NCI-H1930 (cell line): Measurements from ENCODE around the gene UBR2.
A peak's percentile ranks its signal among the peaks of the same experiment; 100 is the strongest.
"Not testable (repeated sequence)": the region's sequence is repeated elsewhere in the genome, so short reads cannot be mapped to it uniquely, and the experiment has no call there.

Experiments used
- DNase-seq, 2 experiments: peaks; one replicate each; lab custom pipeline; 2025; lab: John Stamatoyannopoulos, UW

The UBR2 gene

DNA sequence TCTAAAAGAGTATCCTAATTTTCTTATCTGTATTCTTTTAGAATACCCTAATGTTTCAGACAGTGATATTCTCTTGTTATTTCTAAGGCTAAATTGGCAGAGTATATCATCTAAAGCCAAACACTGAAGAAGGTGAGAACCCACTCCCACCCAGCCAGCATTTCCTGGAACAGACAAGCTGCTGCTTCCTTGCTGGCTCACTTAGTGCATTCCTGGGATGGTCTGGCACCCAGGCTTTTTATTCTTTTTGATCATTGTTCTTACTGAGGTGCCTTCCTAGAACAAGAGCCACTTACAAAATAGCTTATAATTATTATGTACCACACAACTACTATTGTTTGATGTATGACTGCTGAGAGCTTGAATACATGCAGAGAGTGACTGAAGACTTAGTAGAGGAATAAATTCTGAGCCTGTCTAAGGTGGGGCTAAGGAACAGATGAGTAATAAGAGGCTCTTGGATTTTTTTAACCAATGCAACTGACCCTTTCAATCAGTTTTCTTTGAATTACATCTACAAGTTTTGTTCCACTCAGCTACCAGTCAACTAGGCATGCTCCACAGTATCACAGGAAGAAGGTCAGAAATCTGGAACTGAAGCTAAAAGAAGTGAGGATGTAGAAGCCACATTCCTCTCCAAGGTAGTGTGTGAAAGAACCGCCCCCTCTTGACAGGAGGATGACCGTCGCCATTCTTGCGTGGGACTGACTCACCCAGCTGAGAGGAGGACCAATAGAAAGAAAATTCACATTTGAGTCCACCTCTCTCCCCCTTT is 128.5 kb downstream of the UBR2 start:
- DNase-seq = no peak

DNA sequence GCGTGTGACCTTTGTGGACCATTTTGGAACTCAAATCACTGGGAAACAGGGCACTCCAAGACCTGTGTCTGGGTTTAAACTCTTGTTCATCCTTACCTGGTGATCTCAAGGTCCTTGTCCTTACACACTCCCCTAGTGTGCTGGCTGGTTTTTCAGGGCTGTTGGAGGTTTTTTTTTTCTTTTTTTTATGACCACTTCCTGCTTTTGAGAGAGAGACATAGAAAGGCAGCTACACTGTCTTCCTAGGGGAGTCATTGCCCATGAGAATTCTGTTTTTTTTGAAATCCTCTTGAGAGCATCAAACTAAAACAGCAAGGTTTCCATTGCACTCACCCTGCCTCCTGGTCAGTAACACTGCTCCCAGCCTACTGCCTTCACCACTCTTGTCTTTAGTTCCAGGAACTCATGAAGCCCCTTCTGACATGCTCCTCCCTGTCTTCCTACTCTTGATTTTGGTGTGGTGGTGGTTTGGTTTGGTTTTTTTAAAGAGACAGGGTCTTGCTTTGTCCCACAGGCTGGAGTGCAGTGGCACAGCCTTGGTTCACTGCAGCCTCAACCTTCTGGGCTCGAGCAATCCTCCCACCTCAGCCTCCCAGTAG is 130.0 kb downstream of the UBR2 start:
- DNase-seq = no peak

DNA sequence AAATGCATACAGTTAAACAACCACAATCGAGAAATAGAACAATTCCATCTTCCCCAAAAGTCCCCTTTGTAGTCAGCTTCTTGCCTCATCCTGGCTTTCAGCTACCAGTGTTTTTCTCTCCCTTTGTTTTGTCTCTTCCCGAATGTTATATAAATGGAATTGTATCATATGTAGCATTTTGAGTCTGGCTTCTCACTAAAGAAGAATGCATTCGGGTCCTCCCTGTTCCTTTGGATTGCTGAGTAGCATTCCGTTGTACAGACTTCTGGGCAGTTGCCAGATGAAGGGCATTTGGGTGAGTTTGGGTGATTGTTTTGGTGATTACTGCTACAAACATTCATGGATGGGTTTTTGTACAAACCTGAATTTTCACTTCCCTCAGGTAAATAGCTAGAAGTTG is 130.8 kb downstream of the UBR2 start:
- no peak for DNase-seq

DNA sequence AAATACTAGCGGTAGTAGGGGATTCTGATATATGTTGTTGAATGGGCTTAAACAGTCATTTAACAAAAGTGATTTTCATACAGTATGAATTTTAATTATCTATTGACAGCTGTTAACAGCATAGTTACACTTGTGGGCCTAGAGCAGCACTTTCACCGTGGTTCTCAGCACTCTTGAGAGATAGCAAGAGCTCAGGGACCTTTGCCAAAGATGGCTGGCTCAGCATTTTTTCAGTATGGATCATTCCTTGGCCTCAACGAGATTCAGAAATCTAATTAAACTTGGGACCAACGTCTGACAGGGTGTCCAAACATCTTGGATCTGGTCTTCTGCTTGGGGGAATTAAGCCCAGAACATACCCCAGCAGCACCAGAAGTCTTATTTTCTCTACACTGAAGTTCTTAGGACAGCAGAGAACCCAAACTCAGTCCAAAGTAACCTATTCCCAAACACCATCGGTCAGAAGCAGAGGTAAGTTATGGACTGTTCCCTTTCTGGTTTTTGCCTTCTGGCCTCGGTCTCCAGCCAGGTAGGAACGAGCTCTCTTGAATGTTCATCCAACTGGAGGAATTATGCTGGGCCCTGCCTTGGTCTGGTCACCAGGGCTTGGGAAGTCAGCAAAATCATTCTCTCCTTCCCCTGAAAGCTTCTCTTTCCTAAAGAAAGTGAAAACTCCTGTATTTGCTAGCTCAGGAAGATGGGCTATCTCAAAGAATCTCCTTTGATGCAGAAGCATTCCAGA is 132.9 kb downstream of the UBR2 start:
- no peak for DNase-seq

DNA sequence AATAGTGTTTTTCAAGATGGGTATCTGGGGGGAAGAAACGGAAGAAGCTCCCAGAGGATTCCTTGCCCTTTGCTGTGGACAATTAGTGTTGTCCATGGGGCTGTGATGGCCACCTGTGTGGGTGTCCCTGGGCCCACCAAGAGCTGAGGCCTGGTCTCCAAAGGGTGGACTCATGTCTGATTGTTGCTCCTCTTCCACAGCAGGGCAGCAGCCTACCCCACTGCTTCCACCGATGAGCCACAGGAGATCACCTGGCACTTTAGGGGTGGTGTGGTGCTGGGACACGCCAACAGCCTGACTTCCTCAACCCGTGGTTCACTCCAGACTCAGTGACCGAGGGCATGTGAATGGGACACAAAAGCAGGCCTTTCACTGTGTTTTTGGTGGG is 133.4 kb downstream of the UBR2 start:
- no peak for DNase-seq

DNA sequence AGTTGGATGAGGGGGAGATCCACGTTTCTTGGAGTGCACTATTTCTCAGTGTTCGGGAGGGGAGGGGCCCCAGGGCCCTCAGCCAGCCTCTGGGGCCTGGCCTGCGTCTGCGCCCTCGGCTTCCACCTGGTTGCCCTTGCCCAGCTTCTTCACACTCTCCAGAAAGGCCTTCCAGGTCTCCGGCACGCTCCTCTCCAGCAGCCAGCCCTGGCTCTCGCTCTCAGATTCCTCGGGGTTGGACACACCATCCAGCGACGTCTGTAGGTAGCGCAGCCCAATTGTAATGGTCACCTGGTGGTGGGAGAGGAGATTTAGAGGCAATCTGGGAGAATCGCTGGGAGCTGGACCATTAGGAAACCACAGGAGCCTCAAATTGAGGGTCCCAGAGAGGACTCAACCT is 134.4 kb downstream of the UBR2 start:
- DNase-seq = no peak

DNA sequence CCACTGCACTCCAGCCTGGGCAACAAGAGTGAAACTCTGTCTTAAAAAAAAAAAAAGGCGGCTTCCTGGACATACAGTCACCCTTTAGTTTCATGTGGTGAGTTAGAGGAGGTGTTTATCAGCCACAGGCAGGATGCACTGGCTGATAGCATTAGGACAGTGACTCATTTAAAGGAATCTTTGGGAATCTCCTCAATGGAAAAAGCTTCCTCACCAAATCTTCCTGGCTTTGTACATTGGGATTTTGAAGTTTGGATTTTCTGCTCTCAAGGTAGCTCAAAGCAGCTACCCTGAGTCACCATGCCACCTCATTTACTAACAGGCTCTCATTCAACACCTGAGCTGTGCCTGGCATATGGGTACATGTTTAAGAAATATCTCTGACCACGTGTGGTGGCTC is 138.4 kb downstream of the UBR2 start:
- no peak for DNase-seq

DNA sequence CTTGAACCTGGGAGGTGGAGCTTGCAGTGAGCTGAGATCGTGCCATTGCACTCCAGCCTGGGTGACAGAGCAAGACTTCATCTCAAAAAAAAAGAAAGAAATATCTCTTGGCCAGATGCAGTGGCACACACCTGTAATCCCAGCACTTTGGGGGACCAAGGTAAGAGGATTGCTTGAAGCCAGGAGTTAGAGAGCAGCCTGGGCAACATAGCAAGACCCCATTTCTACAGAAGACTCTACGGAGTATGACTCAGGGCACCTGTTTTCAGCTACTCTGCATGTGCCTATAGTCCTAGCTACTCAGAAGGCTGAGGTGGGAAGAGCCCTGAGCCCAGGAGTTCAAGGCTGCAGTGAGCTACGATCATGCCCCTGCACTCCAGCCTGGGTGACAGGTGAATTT is 139.0 kb downstream of the UBR2 start:
- not testable (repeated sequence) for DNase-seq

DNA sequence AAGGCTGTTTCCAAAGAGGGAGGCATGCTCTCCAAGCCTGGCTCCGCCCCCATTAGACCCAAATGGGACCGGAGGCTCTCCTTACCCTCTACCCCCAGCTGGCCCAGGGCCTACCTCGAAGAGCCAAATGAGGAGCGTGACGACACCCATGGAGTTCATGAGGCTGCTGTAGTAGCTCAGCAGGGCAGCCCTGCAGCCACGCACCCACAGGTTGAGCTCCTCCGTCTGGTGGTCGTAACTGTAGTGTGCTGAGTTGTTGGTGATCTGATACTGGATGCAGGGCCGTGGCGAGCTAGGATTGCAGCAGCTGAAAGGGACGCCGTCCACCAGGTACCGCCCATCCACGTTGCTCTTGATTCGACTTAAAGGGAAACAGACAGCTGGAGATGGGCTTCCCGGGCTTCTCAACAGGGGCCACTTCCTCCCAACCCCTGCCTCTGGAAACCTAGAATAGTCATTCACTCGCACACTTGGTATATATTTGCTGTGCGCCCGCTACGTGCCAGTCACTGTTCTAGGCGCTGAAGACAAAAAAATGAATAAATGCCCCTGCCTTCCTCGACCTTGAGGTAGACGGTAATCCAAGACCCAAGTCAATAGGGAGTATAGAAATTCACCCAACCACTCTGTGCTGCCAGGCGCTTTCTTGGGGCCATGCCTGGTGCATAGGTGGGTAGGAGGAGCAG is 140.6 kb downstream of the UBR2 start:
- DNase-seq = no peak

DNA sequence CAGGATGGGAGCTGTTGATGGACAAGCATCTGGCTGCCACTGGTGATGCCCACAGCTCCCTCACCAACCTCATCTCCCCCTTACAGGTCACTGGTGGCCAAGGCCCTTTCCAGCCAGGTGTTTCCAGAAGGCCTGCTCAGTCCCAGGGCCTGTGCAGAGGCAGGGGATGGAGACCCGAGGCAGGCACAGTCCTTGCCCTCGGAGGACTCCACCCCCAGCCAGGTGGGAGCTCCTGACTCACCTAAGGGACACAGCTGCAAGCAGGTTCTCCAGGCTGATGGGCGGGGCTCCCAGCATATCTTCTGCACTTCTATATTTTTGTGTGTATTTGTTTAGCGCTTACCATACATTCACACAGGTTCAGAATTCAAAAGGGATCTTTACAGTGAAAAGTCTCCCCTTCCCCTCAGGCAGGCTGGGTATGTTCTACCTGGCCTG is 141.1 kb downstream of the UBR2 start:
- no peak for DNase-seq

DNA sequence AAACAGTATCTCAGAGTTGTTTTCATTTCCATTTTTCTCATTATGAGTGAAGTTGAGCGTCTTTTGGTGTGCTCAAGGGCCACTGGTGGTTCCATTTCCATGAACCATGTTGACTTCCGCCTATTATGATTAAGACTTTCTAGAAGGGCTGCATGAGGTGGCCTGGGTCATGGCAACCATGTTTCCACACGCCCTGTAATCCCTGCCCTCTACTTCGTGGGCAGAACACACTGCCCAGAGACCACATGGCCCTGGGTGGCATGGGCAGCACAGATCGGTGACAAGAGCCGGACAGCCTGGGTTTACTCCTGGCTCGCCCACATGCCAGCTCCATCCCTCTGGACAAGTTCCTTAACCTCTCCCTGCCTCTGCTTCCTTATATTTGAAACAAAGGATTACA is 143.8 kb downstream of the UBR2 start:
- no peak for DNase-seq

DNA sequence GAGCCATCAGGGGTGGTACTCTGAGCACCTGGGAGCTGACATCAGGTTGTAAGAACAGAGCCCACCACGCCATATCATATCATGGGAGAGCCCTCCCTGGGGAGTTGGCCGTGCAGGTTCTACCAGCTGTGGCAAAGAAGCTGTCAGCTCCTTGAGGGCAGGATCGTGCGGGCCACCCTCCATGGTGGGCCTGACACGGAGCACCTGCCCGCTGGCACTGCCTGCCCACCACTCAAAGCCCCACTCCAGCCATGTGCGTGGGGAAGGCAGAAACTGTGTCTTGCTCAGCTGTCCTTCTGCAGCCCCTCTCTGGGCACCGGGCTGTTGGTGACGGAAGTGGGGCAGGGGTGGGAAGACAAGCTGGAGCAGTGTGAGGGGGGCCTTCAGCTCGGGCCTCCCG is 144.3 kb downstream of the UBR2 start:
- DNase-seq = no peak

DNA sequence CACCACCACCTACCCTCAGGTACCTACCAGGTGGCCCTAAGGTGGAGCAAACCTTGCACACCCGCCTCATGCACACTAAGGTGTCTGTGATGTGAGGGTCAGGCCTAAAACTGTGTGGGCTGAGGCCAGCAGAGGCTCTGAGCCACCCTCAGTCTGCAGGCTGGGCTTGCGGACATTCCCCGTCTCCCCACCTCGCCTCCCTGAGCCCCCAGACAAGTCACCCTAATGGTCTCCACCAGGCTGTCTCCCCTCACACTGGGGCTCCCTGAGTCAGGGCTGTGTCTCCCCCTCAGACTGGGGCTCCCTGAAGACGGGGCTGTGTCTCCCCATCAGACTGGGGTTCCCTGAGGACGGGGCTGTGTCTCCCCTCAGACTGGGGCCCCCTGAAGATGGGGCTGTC is 146.0 kb downstream of the UBR2 start:
- DNase-seq = no peak

DNA sequence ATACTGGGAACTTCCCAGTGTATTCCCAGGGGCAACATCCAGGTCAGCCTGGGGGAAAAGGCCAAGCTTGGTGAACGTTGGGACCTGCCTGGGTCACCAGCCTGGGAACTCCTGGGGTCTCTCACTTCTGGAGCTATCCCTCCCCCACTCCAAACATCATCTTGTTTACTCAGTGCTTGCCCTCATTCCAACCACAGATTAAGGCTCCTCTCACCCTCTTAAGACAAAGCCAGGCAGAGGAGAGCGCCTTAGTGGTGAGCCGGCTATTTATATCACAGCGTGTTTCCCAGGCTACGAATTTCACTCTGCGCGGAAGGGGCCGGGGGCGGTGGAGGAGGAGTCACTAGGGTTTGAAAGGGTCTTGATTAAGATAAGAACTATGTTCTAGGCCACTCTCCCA is 146.5 kb downstream of the UBR2 start:
- DNase-seq = no peak

DNA sequence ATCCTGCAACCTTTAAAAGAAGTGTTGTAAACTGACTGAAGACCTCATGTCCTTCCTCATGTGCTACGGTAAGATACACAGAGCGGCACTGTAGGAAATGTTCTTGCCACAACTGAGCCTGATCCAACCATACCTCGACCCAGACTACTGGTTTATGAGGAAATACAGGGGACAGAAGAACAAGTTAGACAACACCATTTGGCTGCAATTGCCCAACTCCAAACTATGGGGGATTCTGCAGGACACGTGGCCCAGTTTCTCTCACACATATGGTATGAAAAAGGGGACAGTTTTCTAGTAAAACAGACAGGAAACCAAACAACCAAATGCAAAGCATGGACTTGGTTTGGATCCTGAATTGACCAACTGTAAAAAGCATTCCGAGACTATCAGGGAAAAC is 148.1 kb downstream of the UBR2 start:
- DNase-seq = no peak

DNA sequence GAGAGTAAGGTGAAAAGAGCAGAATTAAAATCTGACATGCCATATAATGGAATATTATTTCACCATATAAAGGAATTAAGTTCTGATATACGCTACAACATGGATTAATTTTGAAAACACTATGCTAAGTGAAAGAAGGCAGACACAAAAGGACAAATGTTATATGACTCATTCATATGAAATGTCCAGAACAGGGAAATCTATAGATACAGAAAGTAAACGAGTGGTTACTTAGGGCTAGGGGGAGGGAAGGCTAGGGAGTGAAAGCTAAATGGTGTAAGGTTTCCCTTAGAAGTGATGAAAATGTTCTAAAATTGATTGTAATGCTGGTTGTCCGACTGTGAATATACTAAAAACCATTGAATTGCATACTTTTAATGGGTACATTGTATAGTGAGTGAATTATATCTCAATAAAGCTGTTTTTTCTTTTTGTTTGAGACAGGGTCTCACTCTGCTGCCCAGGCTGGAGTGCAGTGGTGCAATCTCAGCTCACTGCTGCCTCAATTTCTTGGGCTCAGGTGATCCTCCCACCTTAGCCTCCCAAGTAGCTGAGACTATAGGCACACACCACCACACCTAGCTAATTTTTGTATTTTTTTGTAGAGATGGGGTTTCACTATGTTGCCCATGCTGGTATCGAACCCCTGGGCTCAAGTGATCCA is 150.4 kb downstream of the UBR2 start:
- no peak for DNase-seq

DNA sequence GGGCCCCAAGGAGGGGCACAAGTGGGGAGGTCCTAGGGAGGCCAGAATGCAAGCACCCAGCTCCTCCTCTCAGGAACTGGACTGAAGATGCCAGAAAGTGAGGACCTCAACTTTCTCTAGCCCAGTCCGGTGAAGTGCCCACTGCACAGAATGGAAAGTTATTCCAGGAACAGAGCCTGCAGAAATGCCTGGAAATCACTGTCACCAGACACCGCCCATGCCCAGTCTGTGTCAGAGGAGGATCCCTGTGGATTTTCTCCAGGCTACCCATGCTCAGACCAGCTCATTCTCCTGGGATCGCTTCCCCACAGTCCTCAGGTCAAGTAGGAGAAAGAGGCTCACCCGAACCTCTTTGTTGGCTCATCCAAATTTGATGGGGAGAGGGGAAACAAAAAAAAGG is 152.0 kb downstream of the UBR2 start:
- DNase-seq = no peak

DNA sequence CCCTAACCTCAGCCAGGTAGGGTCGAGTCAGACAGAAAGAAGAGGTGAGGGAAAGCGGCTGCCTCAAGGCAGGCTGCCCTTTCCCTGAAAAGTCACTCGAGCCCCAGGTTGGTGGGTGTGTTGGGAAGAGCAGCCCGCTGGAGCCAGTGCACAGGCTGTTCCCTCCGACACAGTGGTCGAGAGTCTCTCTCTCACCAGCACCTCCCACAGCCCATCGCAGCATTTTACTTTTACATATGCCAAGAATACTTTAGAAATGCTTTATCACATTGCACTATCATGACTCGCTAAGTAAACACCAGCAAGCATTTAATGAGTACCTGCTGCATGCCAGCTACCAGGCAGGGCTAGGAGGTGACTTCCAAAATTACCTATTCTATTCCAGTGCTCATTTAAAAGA is 156.9 kb downstream of the UBR2 start:
- no peak for DNase-seq

DNA sequence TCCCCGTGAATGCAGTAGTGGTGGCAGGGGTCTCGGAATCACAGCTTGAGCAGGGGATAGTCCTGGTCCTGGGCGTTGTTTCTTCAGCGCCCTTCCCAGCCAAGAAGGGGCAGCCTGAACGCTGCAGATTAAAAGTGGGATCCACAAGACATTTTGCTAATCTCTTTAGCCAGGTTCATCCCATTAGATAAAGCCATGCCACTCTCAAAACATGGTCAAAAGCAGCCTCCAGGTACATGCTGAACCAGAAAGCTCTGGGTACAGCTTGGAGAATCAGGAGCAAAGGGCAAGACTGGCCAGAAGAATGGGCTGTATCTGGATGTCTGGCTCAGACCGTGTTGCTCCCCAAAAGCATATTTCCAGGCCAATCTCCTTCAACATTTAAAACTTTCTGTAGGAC is 158.7 kb downstream of the UBR2 start, which contains the start of gene PRPH2:
Gene PRPH2 (minus strand): TSS at position 101 of the 400 bp plus-strand sequence. CDS start 263 bp downstream, outside the sequence.
- no peak for DNase-seq

DNA sequence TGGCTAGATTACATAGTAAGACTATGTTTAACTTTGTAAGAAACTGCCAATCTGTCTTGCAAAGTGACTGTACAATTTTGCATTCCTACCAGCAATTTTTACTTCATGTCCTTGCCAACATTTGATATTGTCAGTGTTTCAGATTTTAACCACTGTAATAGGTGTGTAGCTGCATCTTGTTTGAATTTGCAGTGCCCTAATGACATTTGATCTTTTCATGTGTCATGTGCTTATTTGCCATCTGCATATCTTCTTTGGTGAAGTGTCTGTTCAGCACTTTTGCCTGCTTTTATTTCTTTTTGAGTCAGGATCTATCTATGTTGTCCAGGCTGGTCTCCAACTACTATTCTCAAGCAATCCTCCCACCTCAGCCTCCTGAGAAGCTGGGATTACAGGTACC is 161.0 kb downstream of the UBR2 start:
- no peak for DNase-seq

DNA sequence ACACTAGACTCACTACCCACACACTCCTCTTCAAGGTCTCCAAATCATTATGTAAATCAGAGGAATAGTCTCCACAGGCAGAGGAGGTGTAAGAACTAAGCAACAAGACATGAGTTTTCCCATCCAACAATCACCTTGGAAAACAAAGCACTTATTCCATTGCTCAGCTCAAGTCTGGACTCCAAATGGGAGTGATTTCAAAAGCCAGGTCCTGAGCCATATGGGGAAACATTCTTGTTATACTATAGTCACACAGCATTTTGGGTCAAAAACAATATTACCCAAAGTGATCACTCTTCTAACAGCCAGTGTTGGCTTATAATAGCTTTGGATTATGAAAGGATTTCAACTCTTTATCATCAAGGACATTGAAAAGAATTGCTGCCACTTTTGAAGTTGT is 162.2 kb downstream of the UBR2 start:
- no peak for DNase-seq

DNA sequence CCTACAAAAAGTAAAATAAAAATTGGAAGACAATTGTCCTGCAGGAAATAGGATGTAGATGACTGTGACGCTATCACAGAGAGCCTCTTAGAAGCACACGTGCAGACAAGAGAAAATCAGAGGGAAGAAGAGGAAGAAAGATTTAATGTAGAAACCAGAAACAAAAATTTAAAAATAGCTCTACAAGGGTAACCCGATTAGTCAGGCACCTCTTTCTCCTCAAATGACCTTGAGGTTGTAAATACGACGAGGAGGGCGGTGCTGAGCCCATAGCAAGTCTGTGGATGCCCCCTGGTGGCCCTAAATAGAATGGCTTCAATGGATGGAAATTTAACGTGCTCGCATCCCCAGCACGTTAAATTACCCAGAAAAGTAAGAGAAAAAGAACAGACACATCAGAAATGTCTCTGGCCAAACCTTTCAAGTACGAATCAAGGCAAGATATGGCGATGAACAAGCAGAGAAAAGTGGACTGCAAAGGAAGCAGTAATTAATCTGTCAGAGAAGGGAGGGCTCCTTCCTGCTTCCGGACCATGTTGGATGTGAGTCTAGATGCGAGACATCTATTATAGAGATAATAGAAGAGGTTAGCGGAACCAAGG is 162.8 kb downstream of the UBR2 start:
- peak; percentile 32 to 72 for DNase-seq
